Measurements from ENCODE around the gene TNPO3.

DNA sequence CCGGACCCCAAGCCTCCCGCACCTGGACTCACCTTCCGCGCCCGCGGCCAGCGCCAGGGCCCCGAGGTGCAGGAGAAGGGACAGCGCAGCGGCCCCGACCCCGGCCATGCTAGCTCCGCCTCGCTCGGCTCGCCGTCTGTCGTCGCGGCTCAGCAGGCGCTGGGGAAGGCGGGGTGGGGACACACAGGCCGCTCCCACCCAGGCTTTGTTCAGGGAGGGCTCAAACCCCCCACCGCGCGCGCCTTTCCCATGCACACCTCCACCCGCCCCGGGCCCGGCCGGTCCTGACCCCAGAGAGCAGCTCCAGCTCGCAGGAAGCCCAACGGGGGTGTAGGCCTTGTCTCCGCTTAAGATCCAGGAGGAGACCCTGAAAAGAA, 144.4 kb downstream of the TNPO3 start, which contains the start of gene KCP:
- TF ChIP-seq RFX5 (IDR thresholded peaks at IDR 0.05; ENCODE audit: low read depth, low read length) (no peak), POLR2AphosphoS5 (IDR thresholded peaks at IDR 0.05; ENCODE audit: low read length) (no peak), RAD21 (IDR thresholded peaks at IDR 0.05; ENCODE audit: insufficient read depth, low read depth, low read length) (no peak)
- TF ChIP-seq, protein P1, sequence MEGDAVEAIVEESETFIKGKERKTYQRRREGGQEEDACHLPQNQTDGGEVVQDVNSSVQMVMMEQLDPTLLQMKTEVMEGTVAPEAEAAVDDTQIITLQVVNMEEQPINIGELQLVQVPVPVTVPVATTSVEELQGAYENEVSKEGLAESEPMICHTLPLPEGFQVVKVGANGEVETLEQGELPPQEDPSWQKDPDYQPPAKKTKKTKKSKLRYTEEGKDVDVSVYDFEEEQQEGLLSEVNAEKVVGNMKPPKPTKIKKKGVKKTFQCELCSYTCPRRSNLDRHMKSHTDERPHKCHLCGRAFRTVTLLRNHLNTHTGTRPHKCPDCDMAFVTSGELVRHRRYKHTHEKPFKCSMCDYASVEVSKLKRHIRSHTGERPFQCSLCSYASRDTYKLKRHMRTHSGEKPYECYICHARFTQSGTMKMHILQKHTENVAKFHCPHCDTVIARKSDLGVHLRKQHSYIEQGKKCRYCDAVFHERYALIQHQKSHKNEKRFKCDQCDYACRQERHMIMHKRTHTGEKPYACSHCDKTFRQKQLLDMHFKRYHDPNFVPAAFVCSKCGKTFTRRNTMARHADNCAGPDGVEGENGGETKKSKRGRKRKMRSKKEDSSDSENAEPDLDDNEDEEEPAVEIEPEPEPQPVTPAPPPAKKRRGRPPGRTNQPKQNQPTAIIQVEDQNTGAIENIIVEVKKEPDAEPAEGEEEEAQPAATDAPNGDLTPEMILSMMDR (IDR thresholded peaks at IDR 0.05 in 2 of 3, conservative IDR thresholded peaks at IDR 0.05 in 1 of 3; ENCODE audit: control insufficient read depth in 2 of 3, extremely low read depth in 1 of 3, insufficient read depth in 1 of 3, low read depth in 3 of 3, low read length in 3 of 3): no peak
